HG03097 (cell line): ENCODE data around the gene FXYD2.
"Not testable (repeated sequence)": the region's sequence is repeated elsewhere in the genome, so short reads cannot be mapped to it uniquely, and the experiment has no call there.

Experiments
- ATAC-seq: cut with Tn5 transposase; IDR thresholded peaks from one replicate; pipeline ENCODE4 v1.9.1; 2021; ENCODE audit not compliant: unreplicated experiment, low FRiP score

Gene FXYD2

GRCh38 chr11:117822074-117823033 lies 2.2 kb downstream of the FXYD2 start:
- ATAC-seq: no peak

GRCh38 chr11:117821431-117821830 lies 3.1 kb downstream of the FXYD2 start:
- ATAC-seq: no peak

GRCh38 chr11:117820516-117820915 lies 4.0 kb downstream of the FXYD2 start:
- no peak for ATAC-seq

GRCh38 chr11:117820071-117820470 lies 4.5 kb downstream of the FXYD2 start:
- no peak for ATAC-seq

- no peak for ATAC-seq
Observed at GRCh38 chr11:117819096-117820040, 5.2 kb downstream of the FXYD2 start.

GRCh38 chr11:117818041-117818873 lies 6.3 kb downstream of the FXYD2 start:
- ATAC-seq: peak; percentile 20

GRCh38 chr11:117817368-117818040 lies 7.0 kb downstream of the FXYD2 start:
- ATAC-seq: peak; percentile 17

- ATAC-seq: no peak
Observed at GRCh38 chr11:117816846-117817367, 7.6 kb downstream of the FXYD2 start.

- ATAC-seq: no peak
Observed at GRCh38 chr11:117816151-117816741, 8.3 kb downstream of the FXYD2 start.

GRCh38 chr11:117815262-117815803 lies 9.2 kb downstream of the FXYD2 start:
- ATAC-seq: peak; percentile 45

GRCh38 chr11:117814766-117815261 lies 9.7 kb downstream of the FXYD2 start:
- ATAC-seq: peak; percentile 36

- ATAC-seq: no peak
Observed at GRCh38 chr11:117814204-117814765, 10.3 kb downstream of the FXYD2 start.

- ATAC-seq: not testable (repeated sequence)
Observed at GRCh38 chr11:117810056-117810451, 14.5 kb downstream of the FXYD2 start.

- peak; percentile 62 for ATAC-seq
Observed at GRCh38 chr11:117809236-117810055, 15.1 kb downstream of the FXYD2 start.

- no peak for ATAC-seq
Observed at GRCh38 chr11:117808784-117809183, 15.8 kb downstream of the FXYD2 start.

- ATAC-seq: no peak
Observed at GRCh38 chr11:117807482-117808327, 16.8 kb downstream of the FXYD2 start.

- no peak for ATAC-seq
Observed at GRCh38 chr11:117806846-117807245, 17.7 kb downstream of the FXYD2 start.
